GM12872 (cell line): ENCODE measurements around the gene GARIN1A.

Experiments used
- CTCF ChIP-seq: IDR thresholded peaks from 3 replicates; pipeline ENCODE4 v1.5.1; 2011; ENCODE audit warnings: low read depth, mild to moderate bottlenecking, low read length, moderate library complexity; ENCODE audit not compliant: insufficient read depth

The GARIN1A gene

GRCh38 chr7:128703609-128704241 is 31.6 kb downstream of the GARIN1A start:
- no peak for TF ChIP-seq CTCF

DNA sequence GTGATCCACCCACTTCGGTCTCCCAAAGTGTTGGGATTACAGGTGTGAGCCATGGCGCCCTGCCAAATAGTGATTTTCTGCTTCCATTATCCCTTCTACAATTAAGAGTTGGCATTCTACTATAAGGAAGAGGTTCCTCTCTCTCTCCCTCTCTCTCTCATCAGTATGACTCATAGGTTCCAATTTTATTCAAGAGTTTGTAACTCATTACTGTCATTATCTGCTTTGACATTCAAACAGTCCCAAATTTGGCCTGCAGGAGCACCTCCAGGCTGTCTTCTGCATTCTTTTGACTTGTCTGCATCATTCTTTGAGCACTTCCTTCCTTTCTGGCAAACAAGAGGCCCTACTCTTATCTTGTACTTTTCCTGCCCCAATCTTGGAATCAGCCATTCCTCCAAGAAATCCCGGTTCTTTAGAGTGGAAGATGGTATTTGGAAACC is 33.8 kb downstream of the GARIN1A start:
- no peak for TF ChIP-seq CTCF

GRCh38 chr7:128707752-128708151 is 35.7 kb downstream of the GARIN1A start:
- TF ChIP-seq CTCF, result no peak

DNA sequence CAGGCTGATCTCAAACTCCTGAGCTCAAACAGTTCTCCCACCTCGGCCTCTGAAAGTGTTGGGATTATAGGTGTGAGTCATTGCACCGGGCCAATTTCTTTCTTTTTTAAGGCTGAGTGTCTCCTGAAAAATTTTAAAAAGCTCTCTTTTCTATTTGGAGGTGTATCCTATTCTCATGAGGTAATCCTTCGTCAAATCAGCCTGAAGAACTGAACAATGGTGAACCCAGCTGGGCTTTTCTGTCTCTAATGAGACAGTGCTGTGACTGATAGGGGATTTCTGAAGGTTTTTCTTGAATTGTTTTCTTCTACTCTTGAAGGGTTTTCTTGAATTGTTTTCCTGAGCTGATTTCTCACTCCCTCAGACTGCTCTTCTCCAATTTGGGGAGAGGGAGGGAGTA is 36.1 kb downstream of the GARIN1A start:
- no peak for TF ChIP-seq CTCF

DNA sequence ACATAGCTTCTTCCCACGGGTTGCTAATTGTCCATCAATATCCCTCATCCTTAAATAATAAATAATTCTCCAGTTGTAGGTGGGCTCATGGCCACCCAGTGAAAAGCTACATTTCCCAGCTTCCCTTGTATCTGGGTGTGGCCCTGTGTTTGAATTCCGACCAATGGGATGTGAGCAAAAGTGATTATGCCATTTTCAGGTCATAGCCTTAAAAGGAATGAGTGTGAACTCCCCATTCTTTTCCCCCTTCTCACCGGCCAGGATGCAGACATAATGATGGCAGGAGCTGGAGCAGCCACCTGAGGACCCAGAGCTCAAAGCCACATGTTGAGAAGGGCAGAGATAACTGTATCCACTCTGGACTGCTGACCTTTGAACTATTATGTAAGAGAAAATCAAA is 36.7 kb downstream of the GARIN1A start:
- TF ChIP-seq CTCF, result no peak

GRCh38 chr7:128710481-128710880 is 38.4 kb downstream of the GARIN1A start:
- no peak for TF ChIP-seq CTCF

GRCh38 chr7:128713794-128714193 is 41.7 kb downstream of the GARIN1A start:
- no peak for TF ChIP-seq CTCF
